ENCODE results near the gene DLGAP1. TPM values are rescaled to one million over a fixed set of nuclear protein-coding genes. Genes with fewer than 3 reads are reported as not detected.

The DLGAP1 gene
- total and polyA plus RNA-seq, 2 of the 8 experiments (the other 6 are each of a cell fraction or from before 2014, with no cell fraction given) = 11.8 to 16.9 TPM

GRCh38 chr18:3597409-3598357 lies 857.4 kb downstream of the DLGAP1 start:
- Histone ChIP-seq H4K91ac (replicated peaks; ENCODE audit: insufficient read length, low read length) (peak overlapping the region; percentile 91), H3K4ac (replicated peaks; ENCODE audit: insufficient read length, low read depth, low read length) (peak overlapping the region; percentile 9), H3K9me3 (ENCODE audit: insufficient read depth in 2 of 2, low read depth in 1 of 2, low read length in 1 of 2) (no peaks in the 10 kb centered on the region), H4K5ac (ENCODE audit: insufficient read length, low read depth, low read length) (no peak overlapping the region), H2BK12ac (ENCODE audit: low read depth, low read length) (peak overlapping the region; percentile 72; the same call in 1 of the 2 replicates), H3K36me3 (ENCODE audit: control insufficient read depth in 2 of 4, insufficient read depth in 4 of 4, low read length in 3 of 4) (no peaks in the 10 kb centered on the region), H3K56ac (replicated peaks; ENCODE audit: insufficient read length, low read depth, low read length) (no peak overlapping the region), H3K18ac (ENCODE audit: extremely low read depth, low read length) (peak overlapping the region; percentile 84), H2BK15ac (ENCODE audit: low read length) (no peak overlapping the region), H2BK20ac (ENCODE audit: low read length) (peak overlapping the region; percentile 98; the same call in 1 of the 2 replicates), H3K4me1 (replicated peaks in 1 of 4; ENCODE audit: control insufficient read depth in 3 of 4, insufficient read depth in 4 of 4, low read length in 3 of 4) (peaks cover 17 to 39% (median 29%) of the 10 kb centered on the region in 4 experiments; a peak in 6 of 7 replicates), H2BK5ac (ENCODE audit: low read depth, low read length) (peak overlapping the region; percentile 67; the same call in 1 of the 2 replicates), H3K4me2 (ENCODE audit: insufficient read depth in 1 of 2, low read depth in 2 of 2, low read length in 2 of 2) (no peak overlapping the region), H3K27ac (ENCODE audit: low read depth, low read length) (no peak overlapping the region), H3K23me2 (ENCODE audit: low read depth, low read length) (peaks cover 7% of the 10 kb centered on the region; the same call in 1 of the 2 replicates), H2BK120ac (replicated peaks; ENCODE audit: low read depth, low read length) (peak overlapping the region; percentile 74), H2AFZ (ENCODE audit: low read length) (no peak overlapping the region), H3K9ac (replicated peaks in 1 of 4; ENCODE audit: extremely low read depth in 1 of 4, low read depth in 3 of 4, low read length in 3 of 4) (no peak overlapping the region; a peak in 1 of 7 replicates), H4K20me1 (replicated peaks in 1 of 2; ENCODE audit: control insufficient read depth in 1 of 2, insufficient read depth in 2 of 2, low read length in 2 of 2) (no peaks in the 10 kb centered on the region), H4K8ac (ENCODE audit: extremely low read depth, insufficient read depth, low read length) (no peak overlapping the region; the same call in 1 of the 2 replicates), H3K79me1 (ENCODE audit: low read depth, low read length) (no peaks in the 10 kb centered on the region), H3K27me3 (replicated peaks in 1 of 4; ENCODE audit: control insufficient read depth in 3 of 4, extremely low read depth in 1 of 4, insufficient read depth in 3 of 4, low read length in 3 of 4) (no peaks in the 10 kb centered on the region; a peak in 1 of 7 replicates), H3K14ac (ENCODE audit: insufficient read length) (no peak overlapping the region), H2AK5ac (ENCODE audit: low read depth, low read length) (peak overlapping the region; percentile 54; the same call in 1 of the 2 replicates), H3K79me2 (ENCODE audit: control insufficient read depth in 1 of 2, insufficient read depth in 2 of 2, low read length in 2 of 2) (peaks cover 0 to 9% of the 10 kb centered on the region in 2 experiments; a peak in 2 of 4 replicates), H3K23ac (ENCODE audit: insufficient read length) (no peak overlapping the region), H3K4me3 (ENCODE audit: extremely low read depth in 1 of 4, insufficient read depth in 2 of 4, low read depth in 3 of 4, low read length in 4 of 4) (no peak overlapping the region)
- FAIRE-seq (no peak), DNase-seq (ENCODE audit: low read depth in 1 of 2, low spot score in 2 of 2) (no peak)
- 93% methylated on average over 22 of the region's 22 CpGs; no CpG with 5 or more reads in 1 of the 2 experiments for WGBS, 2 experiments (ENCODE audit: extremely low coverage in 1 of 2, insufficient coverage in 1 of 2, insufficient read length in 1 of 2, insufficient replicate concordance in 2 of 2, low coverage in 1 of 2, low lambda C conversion rate in 2 of 2, missing lambda C conversion rate in 1 of 2)
- ChIA-PET POLR2A (ENCODE audit: partially characterized antibody) (interaction anchor here (0.7 to 1.6 kb wide), 4 partner anchors 10 to 68 kb away, joined by 3 to 5 read pairs (median 4); no protein-coding TSS in a partner anchor), CTCF (ENCODE audit: partially characterized antibody) (interaction anchor here (0.6 to 7.3 kb wide), 12 partner anchors 12 to 318 kb away, joined by 3 to 66 read pairs (median 3); no protein-coding TSS in a partner anchor)
- TF ChIP-seq SP1 (IDR thresholded peaks at IDR 0.05; ENCODE audit: low read depth, low read length) = no peak
- no peak for TF ChIP-seq MAX (IDR thresholded peaks at IDR 0.05)
- no peak for TF ChIP-seq RAD21 (IDR thresholded peaks at IDR 0.05 in 1 of 2, conservative IDR thresholded peaks at IDR 0.05 in 1 of 2; ENCODE audit: low read depth in 2 of 2, low read length in 2 of 2)
- TF ChIP-seq ATF2 (IDR thresholded peaks at IDR 0.05; ENCODE audit: low read length) = no peak
- no peak for TF ChIP-seq CHD1 (IDR thresholded peaks at IDR 0.05; ENCODE audit: low read depth, low read length)
- no peak for TF ChIP-seq JUN (IDR thresholded peaks at IDR 0.05; ENCODE audit: low read depth, low read length)
